NCI-H146 (cell line): ENCODE data around the gene PRKAG3.

Experiments
- DNase-seq: peaks from one replicate; lab custom pipeline; 2025; lab: John Stamatoyannopoulos, UW

PRKAG3 gene

GRCh38 chr2:218839888-218840287 lies 8.3 kb upstream of the PRKAG3 start:
- no peak for DNase-seq

- DNase-seq = no peak
Observed at GRCh38 chr2:218839430-218839829, 7.8 kb upstream of the PRKAG3 start.

GRCh38 chr2:218837495-218837894 lies 5.9 kb upstream of the PRKAG3 start:
- no peak for DNase-seq

- peak; percentile 48 for DNase-seq
Observed at GRCh38 chr2:218834685-218835084, 3.1 kb upstream of the PRKAG3 start.

GRCh38 chr2:218833023-218833609 lies 1.5 kb upstream of the PRKAG3 start:
- no peak for DNase-seq

GRCh38 chr2:218832520-218832919 lies 917 bp upstream of the PRKAG3 start:
- DNase-seq = no peak

GRCh38 chr2:218832081-218832480 lies 478 bp upstream of the PRKAG3 start:
- no peak for DNase-seq

- DNase-seq = no peak
Observed at GRCh38 chr2:218830526-218831306, 887 bp downstream of the PRKAG3 start.

- DNase-seq = peak; percentile 79
Observed at GRCh38 chr2:218829868-218830451, 1.6 kb downstream of the PRKAG3 start.

GRCh38 chr2:218828477-218828778 lies 3.2 kb downstream of the PRKAG3 start:
- no peak for DNase-seq

- DNase-seq = no peak
Observed at GRCh38 chr2:218827701-218828476, 3.7 kb downstream of the PRKAG3 start.

GRCh38 chr2:218826791-218827190 lies 4.8 kb downstream of the PRKAG3 start:
- DNase-seq = no peak

GRCh38 chr2:218824004-218824403 lies 7.6 kb downstream of the PRKAG3 start:
- DNase-seq = no peak

- no peak for DNase-seq
Observed at GRCh38 chr2:218823196-218823855, 8.3 kb downstream of the PRKAG3 start.

GRCh38 chr2:218822622-218823021 lies 9.0 kb downstream of the PRKAG3 start:
- no peak for DNase-seq

- DNase-seq = no peak
Observed at GRCh38 chr2:218821605-218822211, 9.9 kb downstream of the PRKAG3 start.

- no peak for DNase-seq
Observed at GRCh38 chr2:218820746-218821369, 10.7 kb downstream of the PRKAG3 start.

- DNase-seq = no peak
Observed at GRCh38 chr2:218819093-218819492, 12.5 kb downstream of the PRKAG3 start.

GRCh38 chr2:218816561-218817011 lies 15.0 kb downstream of the PRKAG3 start:
- DNase-seq = no peak

GRCh38 chr2:218815649-218816048 lies 16.0 kb downstream of the PRKAG3 start:
- DNase-seq = no peak

GRCh38 chr2:218815244-218815637 lies 16.4 kb downstream of the PRKAG3 start:
- no peak for DNase-seq
